GM19468 (cell line): Measurements from ENCODE around the gene RAC3.

Experiments
- ATAC-seq: cut with Tn5 transposase; IDR thresholded peaks from one replicate; pipeline ENCODE4 v1.9.1; 2021; ENCODE audit warnings: mild to moderate bottlenecking, moderate library complexity, moderate number of reproducible peaks; ENCODE audit not compliant: unreplicated experiment; ENCODE audit errors: extremely low read depth

RAC3 gene

DNA sequence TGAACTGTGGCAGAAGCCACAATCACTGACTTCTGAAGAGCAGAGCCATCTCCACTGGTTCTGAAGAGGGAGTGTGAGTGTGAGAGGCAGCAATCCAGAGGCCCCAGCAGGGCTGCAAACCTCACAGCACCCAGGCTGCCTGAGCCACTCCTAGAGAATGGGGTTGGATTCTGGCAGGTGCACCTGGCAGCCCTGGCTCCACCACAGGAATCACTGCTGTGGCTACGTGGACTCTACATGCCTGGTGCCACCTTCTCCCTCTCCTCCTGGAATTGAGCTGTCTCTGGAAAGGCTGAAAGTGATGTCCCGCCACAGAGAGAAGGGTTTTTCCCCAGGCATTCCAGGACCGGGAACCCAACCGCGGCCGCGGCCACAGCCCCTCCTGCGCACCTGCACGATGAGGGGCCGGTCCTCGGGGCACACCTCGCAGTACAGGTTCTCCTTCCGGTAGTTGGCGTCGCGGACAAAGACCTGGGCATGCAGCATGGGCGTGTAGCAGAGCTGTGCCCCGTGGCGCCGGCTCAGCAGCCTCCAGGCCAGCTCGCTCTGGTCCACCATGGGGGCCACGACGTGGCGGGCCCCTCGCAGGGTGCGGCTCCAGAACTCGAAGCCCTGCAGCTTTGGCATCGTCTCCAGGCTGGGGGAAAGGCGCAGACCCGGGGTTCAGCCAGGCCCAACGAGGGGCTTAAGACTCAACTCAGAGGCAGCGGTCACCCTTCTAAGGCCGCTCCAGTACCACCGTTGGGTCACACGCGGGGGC lies 33.1 kb downstream of the RAC3 start:
- ATAC-seq, result no peak

DNA sequence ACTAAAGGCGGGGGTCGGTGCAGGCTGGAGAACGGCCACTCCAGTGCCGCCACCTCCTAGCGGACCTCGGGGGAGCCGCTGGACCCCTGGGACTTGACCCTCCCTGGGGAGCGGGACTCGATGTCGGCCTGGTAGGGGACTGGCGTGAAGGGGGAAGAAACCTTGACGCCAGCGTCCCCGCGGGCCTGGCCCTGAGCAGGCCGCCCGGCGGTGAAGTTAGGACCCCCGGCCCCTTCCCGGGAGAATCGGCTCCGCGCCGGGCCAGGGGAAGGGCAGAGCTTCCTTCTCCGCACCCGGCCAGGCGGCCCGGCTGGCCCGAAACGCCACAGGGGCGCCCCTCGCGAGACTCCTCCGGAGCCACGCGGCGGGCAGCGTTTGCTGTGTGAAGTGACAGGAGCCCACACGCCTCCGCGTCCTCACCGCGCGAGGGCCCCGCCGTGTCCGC lies 33.7 kb downstream of the RAC3 start:
- ATAC-seq, result no peak

DNA sequence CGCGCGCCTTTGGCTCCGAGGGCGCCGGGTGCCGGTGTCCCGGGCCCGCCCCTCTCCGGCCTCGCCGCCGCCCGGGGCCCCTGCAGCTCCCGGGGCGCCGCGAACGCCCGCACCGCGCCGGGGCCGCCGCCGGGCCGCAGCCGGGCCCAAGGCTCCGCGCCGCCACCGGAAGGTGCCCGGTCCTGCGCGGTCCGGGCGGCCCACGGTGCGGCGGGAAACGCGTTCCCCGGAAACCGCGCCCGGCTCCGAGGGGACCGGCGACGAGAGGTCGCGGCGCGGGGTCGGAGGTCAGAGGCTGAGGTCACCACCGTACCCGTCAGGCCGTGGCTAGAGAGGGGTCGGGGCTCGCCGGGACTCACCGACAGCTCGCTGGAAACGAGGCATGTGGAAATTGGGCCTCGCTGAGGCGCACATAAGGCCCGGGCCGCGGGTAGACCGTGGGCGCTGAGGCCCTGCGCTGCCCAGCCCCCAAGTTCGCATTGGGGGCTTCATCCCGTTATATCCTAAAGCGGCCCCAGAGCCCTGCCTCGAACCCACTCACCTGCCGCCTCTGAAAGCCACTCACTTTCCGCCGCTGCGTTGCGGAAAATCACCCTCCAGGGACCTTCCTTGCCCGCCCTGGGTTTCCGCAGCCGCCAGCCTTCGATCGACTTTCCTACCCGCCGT lies 34.3 kb downstream of the RAC3 start, which contains the start of gene DUS1L:
DUS1L (minus strand) TSS at position 167 of the 666 bp plus-strand sequence. CDS start 745 bp downstream, outside the sequence.
- no peak for ATAC-seq

DNA sequence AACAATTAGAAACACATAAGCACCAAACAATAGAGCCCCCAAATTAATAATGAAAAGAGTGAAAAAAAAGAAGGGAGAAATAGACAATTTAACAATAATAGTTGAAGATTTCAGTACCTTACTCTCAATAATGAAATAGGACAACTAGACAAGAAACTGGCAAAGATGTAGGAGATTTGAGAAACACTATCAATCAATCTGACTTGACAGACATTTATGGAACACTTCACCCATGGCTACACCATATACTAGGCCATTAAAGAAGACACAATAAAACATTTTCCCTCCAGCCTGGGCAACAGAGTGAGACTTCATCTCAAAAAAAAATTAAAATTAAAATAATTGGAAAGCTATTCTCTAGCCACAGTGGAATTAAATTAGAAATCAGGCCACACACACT lies 39.1 kb downstream of the RAC3 start:
- ATAC-seq, result no peak

DNA sequence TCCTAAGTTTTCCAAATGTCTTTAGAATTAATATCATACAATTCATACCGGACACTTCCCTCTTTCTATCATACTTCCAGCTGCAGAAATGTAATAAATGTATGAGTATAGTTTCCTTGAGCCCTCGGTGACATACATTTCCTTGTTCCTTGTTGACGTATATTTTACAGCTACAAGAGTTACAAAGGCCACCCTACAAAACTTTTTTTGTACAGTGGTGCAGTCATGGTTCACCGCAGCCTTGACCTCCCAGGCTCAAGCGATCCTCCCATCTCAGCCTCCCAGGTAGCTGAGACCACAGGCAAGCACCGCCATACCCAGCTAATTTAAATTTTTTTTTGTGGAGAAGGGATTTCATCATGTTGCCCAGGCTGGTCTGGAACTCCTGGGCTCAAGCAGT lies 41.3 kb downstream of the RAC3 start:
- ATAC-seq, result no peak

DNA sequence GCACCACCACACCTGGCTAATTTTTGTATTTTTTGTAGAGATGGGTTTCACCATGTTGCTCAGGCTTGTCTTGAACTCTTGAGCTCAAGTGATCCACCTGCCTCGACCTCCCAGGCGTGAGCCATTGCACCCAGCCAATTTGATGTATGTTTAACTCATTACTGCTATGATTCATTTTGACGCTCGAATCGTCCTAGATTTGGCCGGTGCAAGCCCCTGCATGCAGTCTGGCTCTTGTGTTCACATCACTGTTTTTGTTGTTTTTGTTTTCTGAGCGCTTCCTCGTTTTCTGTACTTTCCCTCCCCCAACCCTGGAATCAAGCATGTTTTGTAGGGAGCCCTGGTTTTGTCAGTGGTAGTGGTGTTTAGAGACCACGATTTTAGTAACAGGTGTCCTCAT lies 42.0 kb downstream of the RAC3 start:
- no peak for ATAC-seq

DNA sequence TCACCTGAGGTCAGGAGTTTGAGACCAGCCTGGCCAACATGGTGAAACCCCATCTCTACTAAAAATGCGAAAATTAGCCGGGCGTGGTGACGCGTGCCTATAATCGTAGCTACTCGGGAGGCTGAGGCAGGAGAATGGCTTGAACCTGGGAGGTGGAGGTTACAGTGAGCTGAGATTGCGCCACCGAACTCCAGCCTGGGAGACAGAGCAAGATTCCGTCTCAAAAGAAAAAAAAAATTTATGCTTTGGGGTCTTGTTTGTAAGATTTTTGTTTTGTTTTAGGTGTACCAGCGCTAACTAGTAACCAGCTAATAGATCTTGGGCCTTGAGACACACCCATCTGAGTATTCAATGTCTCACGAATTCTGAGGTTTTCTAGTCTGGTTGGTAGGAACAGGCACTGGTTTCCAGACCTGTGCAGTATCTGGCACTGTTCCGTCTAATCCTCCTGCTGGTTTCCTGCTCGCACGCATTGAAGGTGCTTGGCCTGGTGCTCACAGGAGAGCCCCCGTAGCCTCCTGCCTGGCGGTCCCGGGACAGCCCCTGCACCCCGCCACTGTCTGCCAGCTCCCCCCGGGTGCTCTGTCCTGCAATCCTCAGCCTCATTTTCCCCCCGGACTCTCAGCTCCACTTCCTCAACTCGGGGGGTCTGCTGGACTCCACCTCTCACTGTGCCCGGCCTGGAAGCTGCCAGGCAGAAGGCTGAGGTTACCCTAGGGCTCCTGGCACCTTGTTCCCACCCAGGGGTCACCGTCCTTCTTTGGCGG lies 44.7 kb downstream of the RAC3 start:
- ATAC-seq, result no peak

DNA sequence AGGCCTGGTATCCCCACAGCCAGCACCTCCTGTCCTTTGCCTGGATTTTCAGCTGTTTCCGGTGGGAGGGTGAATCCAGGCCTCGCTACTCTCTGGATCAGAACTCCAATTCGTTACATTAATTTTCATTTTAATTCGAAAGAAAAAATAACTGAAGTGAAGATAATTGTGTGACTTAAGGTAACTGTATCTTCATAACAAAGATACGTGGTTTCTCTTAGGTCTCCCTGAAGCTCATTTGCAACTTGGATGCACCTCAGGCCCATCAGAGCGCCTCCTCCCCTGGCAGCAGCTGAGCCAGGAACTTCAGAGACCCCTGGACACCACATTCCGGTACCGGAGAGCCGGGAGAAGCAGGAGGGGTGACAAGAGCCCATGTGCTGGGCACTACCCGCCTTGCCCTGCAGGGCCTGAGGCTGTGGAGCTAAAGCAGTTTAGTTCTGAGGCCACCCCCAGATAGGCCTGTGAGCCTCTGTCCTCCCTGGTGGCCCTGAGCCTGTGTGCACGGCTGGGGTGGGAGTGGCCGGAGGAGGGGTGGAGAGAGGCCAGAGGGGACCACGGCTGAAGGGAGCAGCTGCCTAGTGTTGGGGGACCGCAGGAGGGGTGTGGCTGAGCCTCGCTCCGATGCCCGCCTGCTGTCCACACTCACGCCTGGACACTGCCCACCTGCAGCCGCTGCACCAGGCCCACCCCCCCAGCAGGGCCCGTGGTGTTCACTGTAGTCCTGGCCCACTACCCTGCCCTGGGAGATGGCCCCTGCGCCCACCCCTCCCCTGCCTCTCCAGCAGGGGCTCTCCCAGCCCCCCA lies 45.5 kb downstream of the RAC3 start:
- ATAC-seq, result no peak

DNA sequence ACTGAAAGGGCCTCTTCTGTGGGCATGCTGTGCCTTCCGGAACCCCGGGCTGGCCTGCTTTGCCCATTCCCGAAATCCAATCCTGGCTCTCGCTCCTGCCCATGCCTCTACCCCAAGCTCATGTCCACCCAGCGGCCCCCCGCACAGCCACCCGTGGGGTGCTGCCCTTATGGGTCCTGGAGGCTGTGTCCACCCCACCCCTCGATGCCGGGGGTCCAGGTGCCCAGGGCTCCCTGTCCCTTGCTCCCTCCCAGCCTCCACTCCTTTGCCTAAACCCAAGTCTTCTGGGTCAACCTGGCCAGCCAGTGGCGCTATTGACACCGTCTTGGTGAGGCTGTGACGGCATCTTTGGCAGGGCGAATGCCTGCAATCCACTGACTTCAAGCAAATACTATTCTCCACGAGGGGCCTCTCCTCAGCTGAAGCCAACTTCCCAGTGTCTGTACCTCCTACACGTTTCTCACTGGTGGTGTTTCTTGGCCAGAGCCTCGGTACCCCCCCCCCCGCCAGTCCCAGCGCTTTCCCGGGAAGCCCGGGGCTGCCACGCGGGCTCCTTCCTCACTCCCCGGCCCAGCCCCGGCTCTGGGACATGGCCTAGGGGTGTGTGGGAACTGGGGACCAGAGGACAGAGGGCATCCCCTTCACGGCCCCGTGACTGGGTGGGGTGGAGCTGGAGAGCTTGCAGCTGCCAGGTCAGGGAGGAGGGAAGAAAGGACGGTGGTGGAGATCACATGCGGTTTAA lies 46.3 kb downstream of the RAC3 start:
- ATAC-seq, result no peak

DNA sequence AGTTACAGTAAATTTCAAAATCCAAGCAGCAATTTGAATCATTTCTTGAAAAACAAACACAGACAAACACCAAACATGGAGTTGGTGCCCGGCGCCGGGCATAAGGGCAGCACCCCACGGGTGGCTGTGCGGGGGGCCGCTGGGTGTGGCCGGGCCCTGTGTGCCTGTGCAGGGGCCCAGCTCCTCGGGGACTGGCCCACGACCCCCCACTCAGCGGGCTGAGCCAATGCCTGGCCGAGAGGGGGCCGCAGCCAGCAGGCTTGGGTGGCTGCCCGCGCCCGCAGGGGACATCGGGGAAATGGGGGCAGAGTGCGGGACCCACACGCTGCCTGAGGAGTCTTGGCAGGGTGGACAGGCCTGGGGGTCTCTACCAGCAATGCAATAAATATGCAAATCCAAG lies 47.0 kb downstream of the RAC3 start:
- no peak for ATAC-seq

DNA sequence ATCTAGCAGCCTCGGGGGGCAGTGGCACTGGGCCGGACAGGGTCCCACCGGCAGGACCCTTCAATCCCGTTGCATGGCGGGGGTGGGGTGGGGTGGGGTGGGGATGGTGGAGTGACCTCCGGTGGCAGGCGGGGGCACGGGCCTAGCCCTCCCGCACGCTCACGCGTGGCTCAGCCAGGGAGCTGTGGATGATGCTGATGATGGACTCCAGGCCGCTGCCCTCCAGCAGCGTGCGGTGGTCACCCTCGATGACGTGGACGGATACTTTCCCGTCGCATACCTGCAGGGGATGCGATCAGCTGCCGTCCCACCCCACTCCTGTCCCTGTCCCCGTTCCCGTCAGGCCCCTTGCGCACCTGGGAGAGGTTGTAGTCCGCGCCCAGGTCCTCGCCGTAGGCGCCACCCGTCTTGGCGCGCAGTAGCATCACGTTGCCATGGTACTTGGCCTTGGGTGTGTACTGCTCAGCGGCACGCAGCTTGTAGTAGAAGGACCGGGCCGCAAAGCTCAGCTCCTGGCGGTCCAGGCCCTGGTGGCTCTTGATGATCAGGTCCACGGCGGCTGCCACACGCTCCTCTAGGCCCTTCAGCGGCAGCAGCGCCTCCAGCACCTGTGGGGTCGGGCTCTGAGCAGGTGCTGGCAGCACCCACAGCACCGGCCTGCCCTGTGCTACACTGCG lies 47.7 kb downstream of the RAC3 start:
- no peak for ATAC-seq

DNA sequence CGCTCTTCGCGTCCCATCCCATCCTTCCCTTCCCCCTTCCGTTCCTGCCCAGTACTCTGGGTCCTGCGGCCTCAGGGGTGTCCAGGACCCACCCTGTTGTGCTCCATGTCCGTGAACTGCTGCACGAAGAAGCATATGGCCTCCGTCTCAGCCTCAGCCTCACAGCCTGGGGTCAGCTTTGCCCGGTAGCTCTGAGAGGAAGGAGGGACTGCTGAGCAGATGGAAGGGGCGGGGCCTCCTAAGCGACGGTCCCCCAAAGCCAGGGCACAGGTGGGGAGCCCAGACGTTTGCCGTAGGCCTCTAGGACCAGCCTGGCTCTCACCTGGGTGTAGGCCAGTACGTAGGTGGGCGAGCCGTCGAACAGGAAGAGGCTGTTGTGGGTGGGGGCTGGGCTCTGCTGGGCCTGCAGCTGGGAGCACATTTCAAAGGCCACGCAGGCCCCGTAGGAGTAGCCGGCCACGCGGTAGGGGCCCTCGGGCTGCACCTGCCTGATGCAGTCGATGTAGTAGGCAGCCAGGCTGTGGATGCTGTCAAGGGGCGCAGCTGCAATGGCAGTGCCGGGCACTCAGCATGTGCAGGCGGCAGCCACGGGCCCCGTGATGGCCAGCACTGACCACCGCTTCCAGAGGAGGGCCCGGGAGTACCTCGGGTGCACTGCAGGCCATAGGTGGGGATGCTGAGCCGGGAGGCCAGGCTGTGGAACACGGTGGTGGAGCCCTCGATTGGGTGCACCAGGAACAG lies 48.7 kb downstream of the RAC3 start:
- no peak for ATAC-seq

DNA sequence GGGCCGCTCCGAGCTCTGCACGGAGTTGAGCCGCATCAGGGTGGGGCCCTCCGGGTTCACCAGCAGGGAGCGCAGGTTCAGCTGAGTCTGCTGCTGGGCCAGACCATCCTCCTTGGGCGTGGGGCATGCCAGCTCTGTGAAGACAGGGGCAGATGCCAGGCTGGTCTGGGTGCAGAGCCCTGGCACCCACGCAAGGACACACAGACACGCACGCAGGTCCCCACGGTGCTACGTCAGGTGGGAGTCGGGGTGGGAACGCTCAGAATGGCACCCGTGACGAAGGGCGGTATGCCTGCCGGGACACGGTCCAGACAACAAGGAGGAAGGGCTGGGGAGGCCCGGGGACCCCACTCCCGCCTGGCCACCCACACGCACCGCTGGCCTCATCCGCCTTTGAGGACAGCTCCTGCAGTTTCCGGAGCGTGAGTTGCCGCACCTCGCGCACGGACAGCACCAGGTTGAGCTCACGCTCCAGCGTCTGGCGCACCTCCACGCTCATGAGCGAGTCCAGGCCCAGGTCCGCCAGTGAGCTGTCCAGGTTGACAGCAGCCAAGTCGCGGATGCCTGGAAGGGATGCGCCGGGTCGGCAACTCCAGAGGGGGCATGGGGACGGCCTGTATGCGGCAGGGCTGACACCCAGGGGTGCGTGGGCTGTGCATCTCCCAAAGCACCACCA lies 49.4 kb downstream of the RAC3 start:
- ATAC-seq, result no peak

DNA sequence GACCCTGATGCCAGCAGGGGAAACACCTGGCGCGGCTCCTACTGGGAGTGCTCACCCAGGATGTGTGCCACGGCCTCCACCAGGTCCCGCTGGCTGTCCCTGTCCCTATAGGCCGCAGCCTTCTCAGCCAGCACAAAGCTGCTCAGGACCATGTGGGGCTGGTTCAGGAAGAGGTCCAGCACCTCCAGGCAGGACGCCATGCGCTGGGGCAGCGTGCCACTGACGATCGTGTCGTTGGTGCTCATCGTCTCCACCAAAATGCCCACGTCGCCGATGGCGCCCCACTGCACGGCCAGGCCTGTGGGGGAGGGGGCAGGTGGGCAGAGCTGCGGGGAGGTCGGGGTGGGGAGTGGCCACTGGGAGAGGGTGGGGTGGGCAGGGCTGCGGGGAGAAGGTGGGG lies 50.1 kb downstream of the RAC3 start:
- ATAC-seq, result no peak

DNA sequence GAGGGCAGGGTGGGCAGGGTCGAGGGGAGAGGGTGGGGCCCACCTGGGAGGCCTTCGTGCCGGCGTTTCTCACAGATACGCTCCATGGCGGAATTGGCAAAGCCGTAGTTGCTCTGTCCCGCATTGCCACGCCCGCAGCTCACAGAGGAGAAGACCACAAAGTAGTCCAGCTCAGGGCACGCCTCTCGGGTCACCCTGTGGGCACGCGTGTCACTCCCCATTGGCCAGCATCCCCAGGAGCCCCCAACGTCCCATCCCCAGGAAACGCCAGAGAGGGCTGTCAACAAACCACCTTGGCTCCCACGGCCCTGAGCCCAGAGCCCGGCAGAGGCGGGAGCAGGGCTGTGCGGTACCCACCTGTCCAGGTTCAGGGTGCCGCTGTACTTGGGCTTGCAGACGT lies 50.5 kb downstream of the RAC3 start:
- ATAC-seq, result no peak

DNA sequence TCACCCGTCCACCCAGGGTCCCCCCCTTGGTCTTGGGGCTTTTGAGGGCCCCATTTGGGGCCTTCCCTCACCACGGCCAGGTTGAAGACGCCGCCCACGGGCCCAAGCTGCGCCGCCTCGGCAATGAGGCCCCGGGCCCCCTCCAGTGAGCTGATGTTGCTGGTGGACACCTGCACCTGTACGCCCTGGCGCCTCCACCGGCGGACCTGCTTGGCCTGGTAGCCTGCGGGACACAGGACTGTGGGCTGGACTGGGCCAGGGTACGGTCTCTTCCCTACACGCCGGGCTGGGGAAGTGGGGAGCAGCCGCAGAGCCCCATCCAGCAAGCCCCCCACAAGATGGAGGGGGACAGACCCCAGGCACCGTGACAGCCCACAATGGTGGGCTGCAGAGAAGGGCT lies 51.0 kb downstream of the RAC3 start:
- no peak for ATAC-seq

DNA sequence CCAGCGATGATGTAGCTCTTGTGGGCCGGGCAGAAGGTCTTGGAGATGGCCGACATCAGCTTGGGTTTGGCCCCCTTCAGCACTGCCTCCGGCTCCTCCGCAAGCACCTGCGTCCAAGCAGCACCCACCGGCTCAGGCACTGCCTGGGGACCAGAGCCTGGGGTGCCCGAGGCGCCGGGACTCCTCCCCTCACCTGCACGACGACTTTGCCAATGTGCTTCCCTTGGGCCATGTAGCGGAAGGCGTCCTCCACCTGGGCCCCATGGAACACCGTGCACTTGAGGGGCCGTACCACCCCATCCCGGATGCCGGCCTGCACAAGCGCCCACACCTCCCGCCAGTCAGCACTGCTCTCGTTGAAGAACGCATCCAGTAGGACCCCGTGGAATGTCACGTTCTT lies 51.5 kb downstream of the RAC3 start:
- no peak for ATAC-seq
